ENCODE measurements around the gene LRCH1. TPM values are rescaled to one million over a fixed set of nuclear protein-coding genes. Genes with fewer than 3 reads are reported as not detected.

Gene LRCH1
- total RNA-seq, 1 donor from 2014 or later: 2.9 TPM

DNA sequence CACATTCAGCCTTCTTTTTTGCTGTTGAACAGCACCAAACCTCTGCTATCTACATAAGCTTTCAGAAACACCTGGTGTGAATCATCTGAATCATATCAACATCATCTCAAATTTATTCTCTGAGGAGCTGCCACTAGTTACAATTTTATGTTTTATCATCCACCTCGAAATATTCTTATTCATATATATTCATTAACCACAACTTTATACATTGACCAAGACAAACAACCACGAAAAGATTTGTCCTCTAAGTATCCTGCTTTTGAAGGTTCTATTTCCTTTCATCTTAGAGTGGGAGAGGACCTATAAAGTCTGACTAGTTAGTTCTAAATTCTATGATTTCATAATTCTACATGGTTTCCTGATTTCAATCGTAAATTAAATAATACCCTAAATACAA is 225.1 kb downstream of the LRCH1 start:
- no peaks in the 10 kb centered on the region for H3K9me3 Mint-ChIP-seq
- Histone ChIP-seq H3K9me3 (ENCODE audit: low read depth) (no peaks in the 10 kb centered on the region), H4K20me1 (ENCODE audit: low read depth) (no peaks in the 10 kb centered on the region), H3K79me2 (ENCODE audit: low read depth) (no peaks in the 10 kb centered on the region), H2AFZ (replicated peaks) (no peak overlapping the region), H3K4me2 (no peak overlapping the region), H3K4me1 (no peaks in the 10 kb centered on the region), H3K9ac (no peak overlapping the region), H3F3A (ENCODE audit: low read depth) (no peaks in the 10 kb centered on the region), H3K36me3 (peaks cover 27% of the 10 kb centered on the region), H3K27ac (no peak overlapping the region), H3K4me3 (no peak overlapping the region), H3K27me3 (no peaks in the 10 kb centered on the region)
- DNase-seq (ENCODE audit: low spot score): no peak
- H3K4me1 Mint-ChIP-seq: peaks cover 5% of the 10 kb centered on the region
- TF ChIP-seq EZH2phosphoT487 (IDR thresholded peaks at IDR 0.05) (no peak), EZH2 (IDR thresholded peaks at IDR 0.05) (no peak)
- TF ChIP-seq, protein P1, sequence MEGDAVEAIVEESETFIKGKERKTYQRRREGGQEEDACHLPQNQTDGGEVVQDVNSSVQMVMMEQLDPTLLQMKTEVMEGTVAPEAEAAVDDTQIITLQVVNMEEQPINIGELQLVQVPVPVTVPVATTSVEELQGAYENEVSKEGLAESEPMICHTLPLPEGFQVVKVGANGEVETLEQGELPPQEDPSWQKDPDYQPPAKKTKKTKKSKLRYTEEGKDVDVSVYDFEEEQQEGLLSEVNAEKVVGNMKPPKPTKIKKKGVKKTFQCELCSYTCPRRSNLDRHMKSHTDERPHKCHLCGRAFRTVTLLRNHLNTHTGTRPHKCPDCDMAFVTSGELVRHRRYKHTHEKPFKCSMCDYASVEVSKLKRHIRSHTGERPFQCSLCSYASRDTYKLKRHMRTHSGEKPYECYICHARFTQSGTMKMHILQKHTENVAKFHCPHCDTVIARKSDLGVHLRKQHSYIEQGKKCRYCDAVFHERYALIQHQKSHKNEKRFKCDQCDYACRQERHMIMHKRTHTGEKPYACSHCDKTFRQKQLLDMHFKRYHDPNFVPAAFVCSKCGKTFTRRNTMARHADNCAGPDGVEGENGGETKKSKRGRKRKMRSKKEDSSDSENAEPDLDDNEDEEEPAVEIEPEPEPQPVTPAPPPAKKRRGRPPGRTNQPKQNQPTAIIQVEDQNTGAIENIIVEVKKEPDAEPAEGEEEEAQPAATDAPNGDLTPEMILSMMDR (IDR thresholded peaks at IDR 0.05): no peak
- H3K4me3 Mint-ChIP-seq: no peak overlapping the region
- peaks cover 28% of the 10 kb centered on the region for H3K36me3 Mint-ChIP-seq
- no peaks in the 10 kb centered on the region for H3K27me3 Mint-ChIP-seq (ENCODE audit: insufficient read depth, low read depth)
- H3K27ac Mint-ChIP-seq: no peak overlapping the region

DNA sequence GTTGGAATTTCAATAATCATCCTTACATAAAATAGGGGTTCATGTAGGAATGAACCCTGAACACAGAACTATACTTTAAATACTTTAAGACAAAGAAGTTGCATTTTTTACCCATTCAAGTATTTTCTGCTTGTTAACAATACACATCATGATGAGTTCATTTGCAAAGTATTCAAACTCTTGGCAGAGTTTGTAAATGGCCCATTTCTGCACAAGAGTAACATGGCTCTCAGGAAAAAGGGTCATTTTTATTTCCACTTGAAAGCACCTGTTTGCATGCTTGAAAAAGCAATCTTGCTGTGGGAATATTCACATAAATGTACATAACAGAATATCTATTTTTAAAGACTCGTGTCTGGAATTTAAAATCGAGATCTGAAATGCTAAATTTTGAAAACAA is 225.9 kb downstream of the LRCH1 start:
- Histone ChIP-seq H2AFZ (replicated peaks) (no peak overlapping the region), H3K9me3 (ENCODE audit: low read depth) (no peaks in the 10 kb centered on the region), H3K79me2 (ENCODE audit: low read depth) (no peaks in the 10 kb centered on the region), H3F3A (ENCODE audit: low read depth) (no peaks in the 10 kb centered on the region), H3K27ac (no peak overlapping the region), H3K4me2 (no peak overlapping the region), H3K27me3 (no peaks in the 10 kb centered on the region), H3K36me3 (peaks cover 27% of the 10 kb centered on the region), H3K9ac (no peak overlapping the region), H3K4me3 (no peak overlapping the region), H3K4me1 (no peaks in the 10 kb centered on the region), H4K20me1 (ENCODE audit: low read depth) (no peaks in the 10 kb centered on the region)
- no peaks in the 10 kb centered on the region for H3K27me3 Mint-ChIP-seq (ENCODE audit: insufficient read depth, low read depth)
- peaks cover 24% of the 10 kb centered on the region for H3K36me3 Mint-ChIP-seq
- no peak overlapping the region for H3K27ac Mint-ChIP-seq
- H3K4me1 Mint-ChIP-seq: peaks cover 6% of the 10 kb centered on the region
- TF ChIP-seq EZH2 (IDR thresholded peaks at IDR 0.05): no peak
- H3K4me3 Mint-ChIP-seq: no peak overlapping the region
- DNase-seq (ENCODE audit: low spot score): no peak
- H3K9me3 Mint-ChIP-seq: no peaks in the 10 kb centered on the region

DNA sequence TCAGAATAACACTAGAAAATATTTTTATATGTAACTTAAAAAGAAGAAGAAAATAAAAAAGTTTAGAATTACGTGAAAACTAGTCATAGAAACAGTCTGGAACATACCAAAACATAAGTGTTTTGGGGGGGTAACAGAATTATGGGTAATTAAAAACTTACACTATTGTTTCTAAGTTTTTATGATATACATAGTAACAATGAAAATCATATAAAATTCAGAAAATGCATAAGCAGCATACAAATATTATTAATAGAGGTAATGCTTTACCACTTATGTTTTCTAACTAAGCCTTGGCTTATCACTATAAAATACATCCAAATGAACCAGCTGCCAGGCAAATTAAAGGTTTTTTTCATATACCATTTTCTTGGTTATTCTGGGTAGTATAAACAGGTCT is 229.1 kb downstream of the LRCH1 start:
- no peaks in the 10 kb centered on the region for H4K20me1 ChIP-seq (ENCODE audit: low read depth)
- no peaks in the 10 kb centered on the region for H3K9me3 Mint-ChIP-seq
- peaks cover 33% of the 10 kb centered on the region for H3K36me3 ChIP-seq

DNA sequence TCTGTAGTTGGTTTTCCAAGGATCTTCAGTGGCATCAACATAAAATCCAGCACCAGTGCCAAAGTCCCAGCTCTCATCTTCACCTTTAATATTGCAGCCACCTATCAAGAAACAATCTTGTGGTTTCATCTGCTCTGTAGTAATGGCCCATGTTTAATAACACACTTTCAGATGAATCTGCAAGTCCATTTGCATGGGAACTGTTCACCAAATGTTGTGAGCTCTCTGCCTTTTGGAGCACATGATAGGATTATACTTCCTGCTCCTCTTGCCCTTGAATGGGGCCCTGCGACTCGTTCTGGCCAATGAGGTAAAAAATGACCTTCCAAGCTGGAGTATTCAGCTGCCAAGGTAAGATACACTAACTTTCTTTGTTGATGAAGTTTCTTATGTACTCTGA is 229.7 kb downstream of the LRCH1 start:
- H3K27ac Mint-ChIP-seq: no peak overlapping the region
- no peaks in the 10 kb centered on the region for H3F3A ChIP-seq (ENCODE audit: low read depth)
- DNase-seq (ENCODE audit: low spot score): no peak

More for the DNA sequence above, 229.1 kb downstream of the LRCH1 start:
- Histone ChIP-seq H3K4me1 (no peaks in the 10 kb centered on the region), H3K27ac (no peak overlapping the region), H3F3A (ENCODE audit: low read depth) (no peaks in the 10 kb centered on the region), H3K4me2 (no peak overlapping the region), H3K79me2 (ENCODE audit: low read depth) (no peaks in the 10 kb centered on the region), H3K4me3 (no peak overlapping the region), H3K9me3 (ENCODE audit: low read depth) (no peaks in the 10 kb centered on the region), H3K27me3 (no peaks in the 10 kb centered on the region), H2AFZ (replicated peaks) (no peak overlapping the region), H3K9ac (no peak overlapping the region)
- Mint-ChIP-seq H3K36me3 (peaks cover 22% of the 10 kb centered on the region), H3K27ac (no peak overlapping the region), H3K4me1 (peaks cover 6% of the 10 kb centered on the region), H3K27me3 (ENCODE audit: insufficient read depth, low read depth) (no peaks in the 10 kb centered on the region), H3K4me3 (no peak overlapping the region)
- no peak for DNase-seq (ENCODE audit: low spot score)
- TF ChIP-seq EZH2 (IDR thresholded peaks at IDR 0.05) (no peak), EZH2phosphoT487 (IDR thresholded peaks at IDR 0.05) (no peak)
- TF ChIP-seq, protein P1 (IDR thresholded peaks at IDR 0.05): no peak

More for the DNA sequence above, 229.7 kb downstream of the LRCH1 start:
- Mint-ChIP-seq H3K4me3 (no peak overlapping the region), H3K4me1 (peaks cover 6% of the 10 kb centered on the region), H3K36me3 (peaks cover 24% of the 10 kb centered on the region), H3K9me3 (no peaks in the 10 kb centered on the region), H3K27me3 (ENCODE audit: insufficient read depth, low read depth) (no peaks in the 10 kb centered on the region)
- Histone ChIP-seq H3K36me3 (peaks cover 33% of the 10 kb centered on the region), H3K27ac (no peak overlapping the region), H3K4me2 (no peak overlapping the region), H4K20me1 (ENCODE audit: low read depth) (no peaks in the 10 kb centered on the region), H3K9me3 (ENCODE audit: low read depth) (no peaks in the 10 kb centered on the region), H2AFZ (replicated peaks) (no peak overlapping the region), H3K9ac (no peak overlapping the region), H3K4me3 (no peak overlapping the region), H3K27me3 (no peaks in the 10 kb centered on the region), H3K79me2 (ENCODE audit: low read depth) (no peaks in the 10 kb centered on the region), H3K4me1 (no peaks in the 10 kb centered on the region)
- TF ChIP-seq EZH2 (IDR thresholded peaks at IDR 0.05): no peak
